HG02973 (cell line): ENCODE data around the gene CYP4F22.
"Not testable (repeated sequence)": the region's sequence is repeated elsewhere in the genome, so short reads cannot be mapped to it uniquely, and the experiment has no call there.

ENCODE experiments used
- ATAC-seq: cut with Tn5 transposase; IDR thresholded peaks from one replicate; pipeline ENCODE4 v1.9.1; 2021; ENCODE audit warnings: moderate library complexity; ENCODE audit not compliant: unreplicated experiment

The CYP4F22 gene

GRCh38 chr19:15508035-15508710 is at the start of gene CYP4F22:
Gene CYP4F22 (plus strand): TSS chr19:15508525. CDS start chr19:15525337, 16,812 bp downstream.
- ATAC-seq, result no peak

DNA sequence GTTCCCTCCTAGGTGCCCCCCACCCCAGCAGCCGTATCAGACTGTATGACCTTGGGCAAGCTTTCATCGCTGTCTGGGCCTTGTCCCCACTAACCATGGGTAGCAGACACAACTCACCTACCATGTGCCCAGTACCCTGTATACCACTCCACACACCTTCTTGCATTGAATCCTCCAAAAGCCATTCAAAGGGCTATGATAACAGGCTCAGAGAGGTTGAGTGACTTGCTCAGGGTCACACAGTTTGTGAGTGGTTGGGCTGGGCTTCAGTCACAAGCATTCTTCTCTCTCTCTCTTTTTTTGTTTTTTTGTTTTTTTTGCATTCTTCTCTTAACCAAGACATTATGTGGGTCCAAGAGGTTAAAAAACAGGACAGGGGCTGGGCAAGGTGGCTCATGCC is 46.6 kb upstream of the CYP4F22 start:
- no peak for ATAC-seq

DNA sequence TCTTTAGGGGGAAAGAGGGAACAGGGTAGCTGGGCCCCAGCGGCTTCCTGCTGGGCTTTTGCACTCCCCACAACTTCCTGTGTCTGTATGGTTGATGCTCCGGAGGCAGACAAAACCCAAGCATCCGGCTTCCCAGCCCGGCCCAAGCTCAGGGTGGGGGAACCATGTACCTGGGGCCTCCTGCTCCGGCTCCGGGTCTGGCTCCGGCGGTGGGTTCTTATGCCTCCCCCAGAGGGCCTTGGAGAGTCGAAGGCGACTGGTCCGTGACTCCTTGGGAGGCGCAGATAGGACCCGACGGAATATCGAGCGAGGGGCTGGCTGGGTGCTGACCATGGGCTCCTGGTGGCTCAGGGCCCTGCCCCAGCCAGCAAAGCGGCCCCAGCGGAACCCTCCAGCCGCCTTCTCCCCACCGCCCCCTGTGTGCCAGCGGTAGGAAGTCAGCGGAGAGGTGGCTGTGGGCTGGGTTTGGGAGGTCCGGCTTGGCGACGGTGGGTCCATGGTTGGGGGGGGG is 44.4 kb upstream of the CYP4F22 start:
- no peak for ATAC-seq

DNA sequence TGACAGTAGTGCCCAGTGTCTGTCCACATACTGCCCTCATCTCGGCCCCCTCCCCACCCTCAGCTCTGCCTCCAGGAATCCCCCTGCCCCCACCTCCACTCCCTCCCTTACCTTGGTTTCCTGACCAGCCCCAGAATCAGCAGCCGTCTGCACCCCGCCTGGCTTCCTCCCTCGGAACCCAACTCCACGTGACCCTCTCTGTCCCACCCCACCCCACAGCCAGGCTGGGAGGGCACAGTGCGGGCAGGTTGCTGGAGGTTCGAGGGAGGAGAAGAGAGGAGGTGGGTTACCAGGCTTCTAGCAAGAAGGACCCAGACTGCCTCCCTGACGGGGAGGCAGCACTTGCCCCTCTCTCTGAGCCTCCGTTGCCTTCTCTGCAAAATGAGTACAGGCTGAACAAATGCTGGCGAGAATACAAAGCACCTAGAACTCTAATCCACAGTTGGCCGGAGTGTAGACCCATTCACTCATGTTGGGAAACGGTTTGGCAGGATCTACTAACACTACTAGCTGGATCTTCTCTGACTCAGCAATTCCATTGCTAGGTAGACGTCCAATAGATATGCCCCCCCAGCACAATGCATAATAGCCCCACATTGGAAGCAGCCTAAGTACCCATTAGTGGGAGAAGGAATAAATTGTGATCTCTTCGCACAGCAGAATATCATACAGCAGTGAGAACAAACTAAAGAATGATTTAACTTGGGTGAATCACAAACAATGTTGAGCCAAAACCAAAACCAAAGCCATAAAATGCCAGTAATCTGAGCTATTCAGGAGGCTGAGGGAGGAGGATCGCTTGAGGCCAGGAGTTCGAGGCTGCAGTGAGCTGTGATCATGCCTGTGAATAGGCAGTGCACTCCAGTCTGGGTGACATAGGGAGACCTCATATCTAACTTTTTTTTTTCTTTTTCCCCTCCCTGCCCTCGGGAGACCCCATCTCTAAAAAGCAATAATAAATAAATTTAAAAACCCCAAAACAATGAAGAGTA is 43.6 kb upstream of the CYP4F22 start, which contains the start of gene RASAL3:
TSS of gene RASAL3 (minus strand) at position 151 of the 992 bp plus-strand sequence. CDS start 186 bp downstream, outside the sequence.
- peak; percentile 39 for ATAC-seq

GRCh38 chr19:15466851-15467733 is 41.2 kb upstream of the CYP4F22 start:
- peak; percentile 43 for ATAC-seq

GRCh38 chr19:15467734-15468214 is 40.6 kb upstream of the CYP4F22 start:
- no peak for ATAC-seq

DNA sequence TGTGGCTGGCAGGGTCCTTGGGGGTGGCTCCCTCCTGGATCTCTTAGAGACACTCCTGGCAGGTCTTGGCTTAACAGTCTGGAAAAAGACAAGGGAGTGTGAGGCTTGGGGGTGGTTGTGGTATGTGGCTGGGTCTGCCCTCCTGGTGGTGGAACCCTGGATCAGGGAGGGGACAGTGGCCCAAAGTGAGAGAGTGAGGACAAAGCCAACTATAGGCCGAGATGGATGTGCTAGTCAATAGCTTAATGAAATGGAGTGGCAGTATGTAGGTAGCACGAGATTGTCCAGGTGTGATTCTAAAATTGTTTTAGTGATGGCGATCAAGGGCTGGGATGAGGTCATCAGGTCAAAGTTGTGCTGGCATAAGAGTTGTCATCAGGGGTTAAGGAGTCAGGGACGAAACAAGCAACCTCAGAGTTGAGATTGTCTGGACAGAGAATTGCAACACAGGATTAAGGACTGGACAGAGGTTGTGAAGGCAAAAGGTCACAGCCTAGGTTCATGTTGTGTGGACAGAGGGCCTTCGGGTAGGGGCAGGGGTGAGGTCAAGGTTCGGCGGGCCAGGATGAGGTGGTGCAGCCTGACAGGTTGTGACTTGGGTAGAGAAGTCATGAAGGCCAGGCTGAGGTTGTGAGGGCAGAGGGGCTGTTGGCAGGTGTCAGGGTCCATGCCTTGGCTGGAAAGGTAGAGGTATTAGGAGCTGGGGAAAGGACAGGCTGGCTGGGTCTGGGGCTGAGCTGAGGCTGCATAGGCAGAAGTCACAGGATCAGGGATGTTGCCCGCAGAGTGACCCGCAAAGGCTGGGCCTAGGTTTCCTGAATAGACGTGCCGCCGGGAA is 39.4 kb upstream of the CYP4F22 start:
- ATAC-seq, result no peak

DNA sequence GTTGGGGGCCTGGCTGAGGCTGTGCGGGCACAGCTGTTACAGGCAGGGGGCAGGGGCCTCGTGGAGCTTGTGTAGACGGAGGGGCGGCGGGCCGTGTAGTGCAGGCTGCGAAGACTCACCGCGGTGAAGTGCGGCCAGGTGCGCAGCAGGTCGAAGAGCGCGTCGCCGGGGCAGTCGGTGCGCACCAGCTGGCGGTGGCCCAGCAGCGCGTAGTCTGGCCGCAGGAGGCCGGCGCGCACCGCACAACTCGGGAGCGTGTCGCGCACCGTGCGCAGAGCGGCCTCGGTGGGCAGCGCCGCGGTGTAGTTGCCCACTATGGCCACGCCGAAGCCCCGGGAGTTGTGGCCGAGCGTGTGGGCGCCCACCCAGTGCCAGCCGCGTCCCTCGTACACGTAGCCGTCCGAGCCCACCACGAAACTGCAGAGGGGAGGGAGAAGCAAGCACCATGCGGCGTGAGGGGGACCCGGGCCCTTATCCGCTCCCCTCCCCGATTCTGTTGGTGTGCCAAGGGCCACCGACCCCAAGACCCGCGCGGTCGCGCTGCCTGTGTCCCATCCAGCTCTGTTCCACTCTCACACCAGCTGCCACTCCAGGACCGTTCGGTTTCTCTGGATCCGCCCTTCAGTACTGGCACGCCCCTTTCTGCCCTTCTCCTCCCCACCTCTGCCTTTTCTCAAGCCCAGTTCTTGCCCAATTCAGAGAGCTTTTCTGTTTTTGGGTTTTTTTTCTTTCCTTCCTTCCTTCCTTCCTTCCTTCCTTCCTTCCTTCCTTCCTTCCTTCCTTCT is 38.6 kb upstream of the CYP4F22 start:
- no peak for ATAC-seq

DNA sequence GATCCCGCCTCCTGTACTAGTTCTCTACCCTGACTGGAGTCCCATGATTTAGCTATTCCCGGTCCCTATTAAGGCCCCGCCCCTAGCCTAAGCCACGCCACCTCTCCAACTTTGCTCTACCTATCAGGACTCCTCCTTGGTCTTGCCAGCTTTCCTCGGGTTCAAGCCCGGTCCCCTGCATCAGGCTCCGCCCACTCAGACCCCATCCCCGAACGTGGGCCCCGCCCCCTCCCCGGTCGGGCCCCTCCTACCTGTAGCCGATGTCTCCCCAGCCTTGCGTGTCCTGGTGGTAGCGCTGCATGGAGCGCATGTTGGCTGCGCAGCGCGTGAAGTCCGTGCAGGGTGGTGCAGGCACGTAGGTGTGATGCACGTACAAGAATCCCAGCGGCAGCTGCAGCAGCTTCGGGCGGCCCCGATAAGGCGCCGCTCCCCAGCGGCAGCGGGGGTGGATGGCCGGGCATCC is 36.7 kb upstream of the CYP4F22 start:
- ATAC-seq, result no peak

DNA sequence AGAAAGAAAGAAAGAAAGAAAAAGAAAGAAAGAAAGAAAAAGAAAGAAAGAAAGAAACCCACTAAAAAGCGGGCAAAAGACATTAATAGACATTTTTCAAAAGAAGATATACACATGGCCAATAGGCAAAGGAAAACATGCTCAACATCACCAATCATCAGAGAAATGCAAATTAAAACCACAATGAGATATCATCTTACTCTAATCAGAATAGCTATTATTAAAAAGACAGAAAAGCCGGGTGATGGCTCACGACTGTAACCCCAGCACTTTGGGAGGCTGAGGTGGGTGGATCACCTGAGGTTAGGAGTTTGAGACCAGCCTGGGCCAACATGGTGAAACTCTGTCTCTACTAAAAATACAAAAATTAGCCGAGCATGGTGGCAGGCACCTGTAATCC is 34.5 kb upstream of the CYP4F22 start:
- ATAC-seq, result not testable (repeated sequence)

DNA sequence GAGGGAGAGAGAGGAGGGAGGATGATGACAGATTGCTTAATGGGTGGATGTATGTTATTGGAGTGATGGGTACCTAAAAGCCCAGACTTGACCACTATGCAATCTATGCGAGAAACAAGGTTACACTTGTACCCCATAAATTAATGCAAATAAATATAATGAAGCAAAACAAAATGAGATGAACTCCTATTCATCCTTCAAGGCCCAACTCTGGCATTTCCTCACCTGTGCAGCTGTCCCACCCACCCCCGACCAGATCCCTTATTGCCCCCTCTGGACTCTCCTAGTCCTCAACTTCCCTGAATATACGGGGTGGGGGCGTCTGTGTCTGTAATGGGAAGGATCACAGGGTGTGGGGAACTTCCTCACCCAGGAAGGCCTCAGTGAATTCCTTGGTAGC is 33.2 kb upstream of the CYP4F22 start:
- no peak for ATAC-seq

DNA sequence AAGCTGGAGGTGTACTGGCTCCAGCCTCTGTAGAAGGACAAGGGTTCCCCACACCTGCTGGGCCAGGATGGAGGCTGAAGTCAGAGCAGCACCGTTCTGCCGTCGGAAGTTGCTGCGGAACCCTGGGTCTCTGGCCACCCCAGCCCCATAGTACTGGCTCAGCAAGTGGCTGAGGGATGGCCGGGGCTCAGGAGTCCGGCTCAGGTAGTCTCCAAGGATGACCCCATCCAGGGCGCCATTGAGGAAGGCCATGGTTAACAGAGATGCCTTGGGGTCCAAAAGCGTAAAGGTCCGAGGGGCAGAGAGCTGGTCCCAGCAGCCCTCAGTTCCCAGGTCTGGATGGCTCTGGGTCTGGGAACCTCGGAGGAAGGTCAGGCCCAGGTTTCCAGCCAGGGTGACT is 32.7 kb upstream of the CYP4F22 start:
- ATAC-seq, result no peak

DNA sequence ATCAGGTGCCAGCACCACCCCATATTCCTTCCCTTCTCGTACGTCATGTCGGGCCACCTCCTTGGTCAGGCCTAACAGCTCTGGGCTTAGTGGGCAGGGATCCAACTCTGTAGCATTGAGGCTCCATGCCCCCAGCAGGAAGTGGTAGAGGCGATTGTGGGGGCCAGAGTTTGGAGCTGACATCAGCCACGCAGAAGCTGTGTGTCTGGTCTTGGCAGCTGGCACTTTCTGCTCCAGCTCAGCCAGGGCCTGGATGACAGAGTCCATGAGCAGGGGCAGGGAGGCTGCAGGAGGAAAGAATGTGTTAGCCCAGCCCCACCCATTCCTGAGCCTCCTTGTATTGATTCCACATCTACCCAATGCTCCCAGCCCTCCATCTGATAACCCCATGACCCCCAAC is 32.0 kb upstream of the CYP4F22 start:
- ATAC-seq, result no peak

GRCh38 chr19:15479391-15480345 is 28.7 kb upstream of the CYP4F22 start, which contains the start of gene PGLYRP2:
Gene PGLYRP2 (minus strand): TSS chr19:15479501. CDS start chr19:15479371, 130 bp downstream.
- no peak for ATAC-seq

DNA sequence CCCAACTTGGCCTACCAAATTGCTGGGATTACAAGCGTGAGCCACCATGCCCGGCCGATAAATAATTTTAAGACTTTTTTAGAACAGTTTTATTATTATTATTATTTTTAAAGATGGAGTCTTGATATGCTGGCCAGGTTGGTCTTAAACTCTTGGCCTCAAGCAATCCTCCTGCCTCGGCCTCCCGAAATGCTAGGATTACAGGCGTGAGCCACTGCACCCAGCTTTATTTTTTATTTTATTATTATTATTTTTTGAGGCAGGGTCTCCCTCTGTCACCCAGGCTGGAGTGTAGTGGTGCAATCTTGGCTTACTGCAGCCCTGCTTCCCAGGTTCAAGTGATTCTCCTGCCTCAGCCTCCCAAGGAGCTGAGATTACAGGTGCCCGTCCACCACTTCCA is 27.3 kb upstream of the CYP4F22 start:
- ATAC-seq, result not testable (repeated sequence)

DNA sequence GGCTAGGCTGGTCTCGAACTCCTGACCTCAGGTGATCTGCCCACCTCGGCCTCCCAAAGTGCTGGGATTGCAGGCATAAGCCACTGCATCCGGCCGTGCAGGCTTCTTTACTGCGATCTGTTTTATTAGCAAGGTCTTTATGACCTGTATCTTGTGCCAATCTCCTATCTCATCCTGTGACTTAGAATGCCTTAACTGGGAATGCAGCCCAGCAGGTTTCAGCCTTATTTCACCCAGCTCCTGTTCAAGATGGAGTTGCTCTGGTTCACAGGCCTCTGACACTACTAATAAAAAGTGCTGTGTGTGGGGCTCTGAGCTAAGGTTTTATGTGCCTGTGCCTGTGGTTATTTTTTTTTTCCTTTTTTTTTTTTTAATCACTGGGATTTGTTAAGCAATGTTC is 22.6 kb upstream of the CYP4F22 start:
- ATAC-seq, result not testable (repeated sequence)

DNA sequence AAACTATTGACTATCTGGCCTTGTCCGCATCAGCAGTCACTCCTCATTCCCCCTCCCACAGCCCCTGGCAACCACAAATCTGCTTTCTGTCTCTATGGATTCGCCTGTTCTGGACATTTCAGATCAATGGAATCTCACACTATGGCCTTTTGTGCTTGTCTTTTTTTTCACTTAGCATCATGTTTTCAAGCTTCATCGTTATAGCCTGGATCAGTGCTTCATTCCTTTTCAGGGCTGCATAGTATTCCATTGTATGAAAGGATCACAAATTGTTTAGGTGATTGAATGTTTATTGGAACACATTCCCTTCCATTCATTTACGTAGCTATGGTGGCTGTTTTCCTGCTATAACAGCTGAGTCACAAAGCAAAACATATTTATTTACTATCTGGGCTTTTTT is 21.3 kb upstream of the CYP4F22 start:
- no peak for ATAC-seq
